Type B pancreatic cell (in vitro differentiated cells): ENCODE data around the gene SPNS2. TPM values are rescaled to one million over a fixed set of nuclear protein-coding genes. Genes with fewer than 3 reads are reported as not detected.

Source experiments
- DNase-seq: peaks from one replicate; pipeline ENCODE4 v3.0.0; 2021; ENCODE audit warnings: mixed read lengths; ENCODE audit not compliant: unreplicated experiment; ENCODE audit errors: extremely low spot score
- H3K27ac Mint-ChIP-seq: 2 replicates; pipeline ENCODE4 v1.8.0; 2021; ENCODE audit warnings: mild to moderate bottlenecking, mixed read lengths
- H3K27me3 Mint-ChIP-seq: 2 replicates; pipeline ENCODE4 v1.8.0; 2021; ENCODE audit warnings: mixed read lengths
- H3K36me3 Mint-ChIP-seq: 2 replicates; pipeline ENCODE4 v1.8.0; 2021; ENCODE audit warnings: mixed read lengths
- H3K4me1 Mint-ChIP-seq: one replicate; pipeline ENCODE4 v1.8.0; 2021; ENCODE audit warnings: mixed read lengths; ENCODE audit not compliant: unreplicated experiment
- H3K4me3 Mint-ChIP-seq: 2 replicates; pipeline ENCODE4 v1.8.0; 2021; ENCODE audit warnings: mild to moderate bottlenecking, mixed read lengths
- H3K9me3 Mint-ChIP-seq: 2 replicates; pipeline ENCODE4 v1.8.0; 2021; ENCODE audit warnings: mixed read lengths
- CTCF ChIP-seq: fragments of 200-600 bp; sonication (generic); conservative IDR thresholded peaks from 2 replicates; pipeline ENCODE4 v1.5.0; 2021; ENCODE audit warnings: antibody characterized with exemption, mild to moderate bottlenecking
- total RNA-seq: library from RNA; stranded (reverse); gene quantifications from 2 replicates; pipeline ENCODE4 v1.2.1, GENCODE V29; 2021; ENCODE audit warnings: low replicate concordance

Gene SPNS2
- total RNA-seq, 1 donor from 2014 or later, result 16.1 TPM

- no peak overlapping the region for H3K27ac Mint-ChIP-seq
- no peak overlapping the region for H3K4me3 Mint-ChIP-seq
- no peaks in the 10 kb centered on the region for H3K27me3 Mint-ChIP-seq
- H3K36me3 Mint-ChIP-seq, result peaks cover 7% of the 10 kb centered on the region
- no peak for DNase-seq
- no peak for TF ChIP-seq CTCF
- peaks cover 8% of the 10 kb centered on the region for H3K4me1 Mint-ChIP-seq
- H3K9me3 Mint-ChIP-seq, result no peaks in the 10 kb centered on the region
Measured at GRCh38 chr17:4549781-4550533, 51.3 kb downstream of the SPNS2 start.

- Mint-ChIP-seq H3K4me3 (no peak overlapping the region), H3K27ac (no peak overlapping the region), H3K36me3 (peaks cover 7% of the 10 kb centered on the region), H3K9me3 (no peaks in the 10 kb centered on the region), H3K27me3 (no peaks in the 10 kb centered on the region), H3K4me1 (peaks cover 11% of the 10 kb centered on the region)
- no peak for TF ChIP-seq CTCF
- no peak for DNase-seq
Measured at GRCh38 chr17:4550534-4551039, 51.9 kb downstream of the SPNS2 start.

GRCh38 chr17:4551141-4551540 lies 52.5 kb downstream of the SPNS2 start:
- DNase-seq, result no peak
- H3K36me3 Mint-ChIP-seq, result peaks cover 7% of the 10 kb centered on the region
- no peak overlapping the region for H3K4me3 Mint-ChIP-seq

GRCh38 chr17:4551796-4552525 lies 53.3 kb downstream of the SPNS2 start:
- no peak for DNase-seq
- H3K27me3 Mint-ChIP-seq, result no peaks in the 10 kb centered on the region
- H3K36me3 Mint-ChIP-seq, result peaks cover 7% of the 10 kb centered on the region
- peaks cover 22% of the 10 kb centered on the region for H3K4me1 Mint-ChIP-seq
- no peak overlapping the region for H3K4me3 Mint-ChIP-seq
- TF ChIP-seq CTCF, result no peak
- H3K27ac Mint-ChIP-seq, result no peak overlapping the region
- H3K9me3 Mint-ChIP-seq, result no peaks in the 10 kb centered on the region

More at GRCh38 chr17:4551141-4551540, 52.5 kb downstream of the SPNS2 start:
- Mint-ChIP-seq H3K9me3 (no peaks in the 10 kb centered on the region), H3K4me1 (peaks cover 16% of the 10 kb centered on the region), H3K27me3 (no peaks in the 10 kb centered on the region), H3K27ac (no peak overlapping the region)
- TF ChIP-seq CTCF, result peak; percentile 29

- H3K4me3 Mint-ChIP-seq, result peak overlapping the region; percentile 95
- peaks cover 4% of the 10 kb centered on the region for H3K36me3 Mint-ChIP-seq
- no peak overlapping the region for H3K27ac Mint-ChIP-seq
- H3K4me1 Mint-ChIP-seq, result peaks cover 22% of the 10 kb centered on the region
- no peaks in the 10 kb centered on the region for H3K27me3 Mint-ChIP-seq
- no peak for TF ChIP-seq CTCF
- no peak for DNase-seq
- no peaks in the 10 kb centered on the region for H3K9me3 Mint-ChIP-seq
Measured at GRCh38 chr17:4553669-4554068, 55.0 kb downstream of the SPNS2 start.
